ENCODE data around the gene S1PR3. TPM values are rescaled to one million over a fixed set of nuclear protein-coding genes. Genes with fewer than 3 reads are reported as not detected.

The S1PR3 gene
- total RNA-seq, 4 donors from 2014 or later, result 5.6 to 8.1 (median 6.0) TPM

DNA sequence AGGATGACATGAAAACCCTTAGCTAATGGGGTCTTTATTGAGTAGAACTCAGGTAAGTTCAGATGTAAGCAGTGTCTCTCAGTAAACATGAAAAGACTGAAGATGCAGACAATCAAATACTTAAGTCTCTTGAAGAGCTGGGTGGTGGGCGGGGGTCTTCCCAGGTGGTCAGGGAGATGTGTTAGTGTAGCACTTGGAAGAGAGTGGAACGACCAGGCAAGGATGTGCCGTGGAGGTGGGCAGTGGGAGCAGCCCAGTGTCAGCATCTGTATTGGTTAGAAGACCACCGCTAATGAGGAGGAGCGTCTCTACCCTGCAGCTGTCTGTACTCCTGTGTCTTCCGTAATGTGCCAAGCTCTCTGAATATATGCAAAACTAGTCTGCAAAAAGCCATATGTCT is 4.4 kb downstream of the S1PR3 start:
- H3K4me3 ChIP-seq (replicated peaks in 1 of 3), result no peak overlapping the region
- TF ChIP-seq, protein P1, sequence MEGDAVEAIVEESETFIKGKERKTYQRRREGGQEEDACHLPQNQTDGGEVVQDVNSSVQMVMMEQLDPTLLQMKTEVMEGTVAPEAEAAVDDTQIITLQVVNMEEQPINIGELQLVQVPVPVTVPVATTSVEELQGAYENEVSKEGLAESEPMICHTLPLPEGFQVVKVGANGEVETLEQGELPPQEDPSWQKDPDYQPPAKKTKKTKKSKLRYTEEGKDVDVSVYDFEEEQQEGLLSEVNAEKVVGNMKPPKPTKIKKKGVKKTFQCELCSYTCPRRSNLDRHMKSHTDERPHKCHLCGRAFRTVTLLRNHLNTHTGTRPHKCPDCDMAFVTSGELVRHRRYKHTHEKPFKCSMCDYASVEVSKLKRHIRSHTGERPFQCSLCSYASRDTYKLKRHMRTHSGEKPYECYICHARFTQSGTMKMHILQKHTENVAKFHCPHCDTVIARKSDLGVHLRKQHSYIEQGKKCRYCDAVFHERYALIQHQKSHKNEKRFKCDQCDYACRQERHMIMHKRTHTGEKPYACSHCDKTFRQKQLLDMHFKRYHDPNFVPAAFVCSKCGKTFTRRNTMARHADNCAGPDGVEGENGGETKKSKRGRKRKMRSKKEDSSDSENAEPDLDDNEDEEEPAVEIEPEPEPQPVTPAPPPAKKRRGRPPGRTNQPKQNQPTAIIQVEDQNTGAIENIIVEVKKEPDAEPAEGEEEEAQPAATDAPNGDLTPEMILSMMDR (IDR thresholded peaks at IDR 0.05), result no peak
- TF ChIP-seq POLR2A (IDR thresholded peaks at IDR 0.05), result no peak
- no peaks in the 10 kb centered on the region for H3K27me3 ChIP-seq
- intact Hi-C loops (cut with DNase I), result no loop called here
- H3K9me3 ChIP-seq, result no peaks in the 10 kb centered on the region
- no peak overlapping the region for H3K27ac ChIP-seq
- no peak for DNase-seq
- no peaks in the 10 kb centered on the region for H3K36me3 ChIP-seq
- WGBS, 2 donors, result 90 to 96% methylated on average over 6 of the region's 6 CpGs
- peaks cover 12 to 34% of the 10 kb centered on the region in 2 donors for H3K4me1 ChIP-seq

DNA sequence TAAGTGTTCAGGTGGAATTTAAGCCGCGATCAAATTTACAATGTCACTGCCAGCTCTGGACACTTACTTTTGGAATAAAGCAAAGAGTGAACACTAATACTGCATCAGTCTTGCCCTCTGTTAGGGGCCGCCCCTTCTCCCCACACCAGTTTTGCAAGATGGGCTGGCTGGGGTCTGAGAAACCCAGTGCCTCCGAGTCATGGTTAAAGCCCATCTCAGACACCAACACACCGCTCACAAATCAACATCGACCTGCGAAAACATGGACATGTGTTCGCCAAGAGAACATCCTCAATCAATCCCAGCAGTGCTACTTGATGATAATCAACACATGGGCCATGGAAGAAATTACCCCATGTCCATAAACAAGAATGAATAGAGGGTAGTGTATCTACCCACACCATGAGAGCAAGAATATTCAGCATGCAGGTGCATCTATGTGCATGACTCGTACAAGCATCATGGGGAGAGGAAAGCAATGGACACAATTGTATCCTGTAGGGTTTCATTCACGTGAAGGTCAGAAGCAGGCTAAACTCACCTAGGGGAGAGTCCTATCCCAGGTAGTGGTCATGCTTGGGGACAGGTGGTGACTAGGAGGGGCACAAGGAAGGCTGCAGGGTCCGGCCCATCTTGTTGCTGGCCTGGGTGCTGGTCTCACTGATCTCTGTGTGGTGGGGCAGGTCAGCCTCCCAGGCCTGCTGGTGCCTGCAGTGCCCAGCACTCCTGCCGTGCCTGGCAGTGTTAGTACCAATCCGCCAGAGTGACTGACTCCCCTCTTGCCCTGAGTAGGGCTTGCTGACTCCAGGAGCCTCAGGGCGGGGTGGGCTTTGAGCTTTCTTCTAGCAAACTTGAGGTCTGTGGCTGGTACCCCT is 5.0 kb downstream of the S1PR3 start:
- H3K4me1 ChIP-seq, result peaks cover 14 to 40% of the 10 kb centered on the region in 2 donors
- intact Hi-C loops (cut with DNase I), result no loop called here
- H3K27me3 ChIP-seq, result no peaks in the 10 kb centered on the region
- H3K36me3 ChIP-seq, result no peaks in the 10 kb centered on the region
- 95 to 98% methylated on average over 12 to 14 of the region's 14 CpGs for WGBS, 2 donors
- no peak for TF ChIP-seq POLR2A (IDR thresholded peaks at IDR 0.05)
- TF ChIP-seq, protein P1 (IDR thresholded peaks at IDR 0.05), result no peak
- no peak overlapping the region for H3K27ac ChIP-seq
- H3K4me3 ChIP-seq (replicated peaks in 1 of 3), result no peak overlapping the region
- H3K9me3 ChIP-seq, result no peaks in the 10 kb centered on the region
- no peak for DNase-seq

DNA sequence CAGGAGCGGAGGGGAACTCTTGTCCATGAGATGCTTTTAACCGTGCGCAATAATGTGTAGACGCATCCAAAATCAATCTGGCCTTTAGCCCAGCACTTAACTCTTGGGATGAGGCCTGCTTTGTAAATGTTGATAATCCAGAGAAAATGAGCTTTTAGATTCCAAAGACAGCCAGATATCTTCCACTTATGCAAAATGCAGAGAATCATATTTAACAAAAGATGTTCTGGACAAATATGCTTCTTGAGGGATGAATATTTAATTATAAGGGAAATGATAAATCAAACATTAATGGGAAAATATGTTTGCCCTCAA is 5.6 kb downstream of the S1PR3 start:
- Histone ChIP-seq H3K36me3 (no peaks in the 10 kb centered on the region), H3K4me3 (replicated peaks in 1 of 3) (no peak overlapping the region), H3K27ac (no peak overlapping the region), H3K4me1 (peaks cover 9 to 43% of the 10 kb centered on the region in 2 donors), H3K27me3 (no peaks in the 10 kb centered on the region), H3K9me3 (no peaks in the 10 kb centered on the region)
- intact Hi-C loops (cut with DNase I), result no loop called here
- no peak for DNase-seq
- WGBS, 2 donors, result 89 to 94% methylated on average over 4 of the region's 4 CpGs
- no peak for TF ChIP-seq POLR2A (IDR thresholded peaks at IDR 0.05)
- TF ChIP-seq, protein P1 (IDR thresholded peaks at IDR 0.05), result no peak

DNA sequence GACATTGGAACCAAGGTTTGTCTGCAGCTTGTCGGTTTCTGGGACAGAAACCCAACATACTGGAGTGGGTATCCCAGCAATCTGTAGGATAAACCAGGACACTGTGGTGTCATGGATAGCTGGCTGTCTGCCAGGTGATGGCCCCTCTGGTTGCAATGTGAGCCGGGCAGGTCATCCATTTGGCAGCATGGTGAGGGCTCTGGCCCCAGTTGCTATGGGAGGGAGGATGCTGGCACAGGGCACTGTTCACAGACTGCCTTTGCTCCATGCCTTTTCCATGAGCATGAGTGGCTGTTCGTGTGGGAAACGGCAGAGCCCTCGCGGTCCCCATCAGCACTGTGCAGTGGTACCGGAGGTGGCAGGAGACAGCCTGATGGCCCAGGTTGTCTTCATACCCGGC is 6.4 kb downstream of the S1PR3 start:
- whole genome bisulfite sequencing, 2 donors, result 88 to 90% methylated on average over 5 to 7 of the region's 8 CpGs
- Histone ChIP-seq H3K9me3 (no peaks in the 10 kb centered on the region), H3K27me3 (no peaks in the 10 kb centered on the region), H3K4me3 (replicated peaks in 1 of 3) (no peak overlapping the region), H3K27ac (no peak overlapping the region), H3K4me1 (peaks cover 8 to 36% of the 10 kb centered on the region in 2 donors), H3K36me3 (no peaks in the 10 kb centered on the region)
- no peak for DNase-seq
- intact Hi-C loops (cut with DNase I), result no loop called here
- no peak for TF ChIP-seq POLR2A (IDR thresholded peaks at IDR 0.05)
- TF ChIP-seq, protein P1 (IDR thresholded peaks at IDR 0.05), result no peak

DNA sequence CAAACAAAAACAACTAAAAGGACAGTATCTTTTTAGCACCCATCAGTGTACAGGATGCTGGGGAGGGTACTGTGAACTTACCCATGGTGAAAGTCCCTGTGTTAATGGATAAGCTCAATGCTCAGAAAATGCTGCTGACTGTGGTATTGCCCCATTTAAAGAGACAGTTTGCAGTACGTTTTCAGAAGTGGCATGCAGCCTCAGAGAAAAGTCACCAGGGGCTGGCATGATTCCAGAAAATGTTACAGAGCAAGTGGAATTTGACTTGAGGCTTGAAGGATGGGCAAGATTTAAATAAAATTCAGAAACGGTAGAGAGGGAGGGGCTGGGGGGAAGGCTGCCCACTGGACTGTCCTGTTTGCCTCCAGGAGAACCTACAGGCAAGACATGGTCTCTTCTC is 7.2 kb downstream of the S1PR3 start:
- Histone ChIP-seq H3K4me1 (peaks cover 8 to 34% of the 10 kb centered on the region in 2 donors), H3K9me3 (no peaks in the 10 kb centered on the region), H3K27ac (peak overlapping the region in 2 of 3 donors; percentile 11 to 15), H3K27me3 (no peaks in the 10 kb centered on the region), H3K4me3 (replicated peaks in 1 of 3) (no peak overlapping the region), H3K36me3 (no peaks in the 10 kb centered on the region)
- intact Hi-C loops (cut with DNase I), result no loop called here
- no peak for DNase-seq
- no peak for TF ChIP-seq POLR2A (IDR thresholded peaks at IDR 0.05)
- TF ChIP-seq, protein P1 (IDR thresholded peaks at IDR 0.05), result no peak
- WGBS, 2 donors, result 8 to 14% methylated on average over 2 of the region's 2 CpGs

Measured in thyroid gland (tissue), 4 donors.